ENCODE measurements around the gene C18orf54. TPM values are rescaled to one million over a fixed set of nuclear protein-coding genes. Genes with fewer than 3 reads are reported as not detected.

The C18orf54 gene
- total and polyA plus RNA-seq, 7 donors: 0.60 to 4.1 (median 1.7) TPM

GRCh38 chr18:54389143-54389505 is 31.4 kb downstream of the C18orf54 start:
- intact Hi-C loops (cut with DNase I): no loop called here
- DNase-seq: no peak
- Histone ChIP-seq H3K27ac (no peak overlapping the region), H3K9me3 (no peaks in the 10 kb centered on the region), H3K27me3 (no peaks in the 10 kb centered on the region), H3K4me3 (no peak overlapping the region), H3K4me1 (peaks cover 0 to 3% (median 0%) of the 10 kb centered on the region in 4 donors), H3K36me3 (no peaks in the 10 kb centered on the region)
- WGBS, 2 donors: 8 to 36% methylated on average over 2 of the region's 2 CpGs
- TF ChIP-seq POLR2AphosphoS5 (IDR thresholded peaks at IDR 0.05): no peak
- TF ChIP-seq CTCF (IDR thresholded peaks at IDR 0.05): no peak
- TF ChIP-seq EP300 (IDR thresholded peaks at IDR 0.05): no peak
- TF ChIP-seq POLR2A (IDR thresholded peaks at IDR 0.05): no peak

GRCh38 chr18:54390838-54391237 is 33.1 kb downstream of the C18orf54 start:
- intact Hi-C loops (cut with DNase I): no loop called here
- 73 to 75% methylated on average over 3 of the region's 3 CpGs for WGBS, 2 donors
- no peak overlapping the region for H3K4me3 ChIP-seq
- no peak for TF ChIP-seq POLR2A (IDR thresholded peaks at IDR 0.05)
- no peak for TF ChIP-seq CTCF (IDR thresholded peaks at IDR 0.05)
- H3K36me3 ChIP-seq: no peaks in the 10 kb centered on the region
- H3K27me3 ChIP-seq: no peaks in the 10 kb centered on the region
- no peak overlapping the region for H3K27ac ChIP-seq
- no peaks in the 10 kb centered on the region for H3K9me3 ChIP-seq
- H3K4me1 ChIP-seq: peaks cover 0 to 3% (median 0%) of the 10 kb centered on the region in 4 donors
- DNase-seq: no peak

- Histone ChIP-seq H3K4me1 (peaks cover 0 to 3% (median 0%) of the 10 kb centered on the region in 4 donors), H3K27ac (no peak overlapping the region), H3K9me3 (no peaks in the 10 kb centered on the region), H3K4me3 (no peak overlapping the region), H3K36me3 (no peaks in the 10 kb centered on the region), H3K27me3 (no peaks in the 10 kb centered on the region)
- WGBS, 2 donors: 33 to 34% methylated on average over 3 of the region's 3 CpGs
- DNase-seq: no peak
- intact Hi-C loops (cut with DNase I): no loop called here
- TF ChIP-seq POLR2AphosphoS5 (IDR thresholded peaks at IDR 0.05) (no peak), CTCF (IDR thresholded peaks at IDR 0.05) (peak; percentile 14 to 68 (median 48)), EP300 (IDR thresholded peaks at IDR 0.05) (no peak)
These were observed 34.9 kb downstream of the C18orf54 start for GRCh38 chr18:54392543-54393023.

GRCh38 chr18:54393648-54394294 is 36.1 kb downstream of the C18orf54 start:
- intact Hi-C loops (cut with DNase I): no loop called here
- H3K36me3 ChIP-seq: no peaks in the 10 kb centered on the region
- H3K27ac ChIP-seq: no peak overlapping the region
- no peaks in the 10 kb centered on the region for H3K9me3 ChIP-seq
- H3K27me3 ChIP-seq: no peaks in the 10 kb centered on the region
- H3K4me3 ChIP-seq: no peak overlapping the region
- no peak for DNase-seq
- TF ChIP-seq CTCF (IDR thresholded peaks at IDR 0.05) (no peak), POLR2AphosphoS5 (IDR thresholded peaks at IDR 0.05) (no peak), EP300 (IDR thresholded peaks at IDR 0.05) (no peak), POLR2A (IDR thresholded peaks at IDR 0.05) (no peak)
- peaks cover 0 to 3% (median 0%) of the 10 kb centered on the region in 4 donors for H3K4me1 ChIP-seq
- 11 to 48% methylated on average over 1 of the region's 1 CpG for WGBS, 2 donors

GRCh38 chr18:54396760-54397159 is 39.1 kb downstream of the C18orf54 start:
- TF ChIP-seq POLR2AphosphoS5 (IDR thresholded peaks at IDR 0.05): no peak
- no peak for TF ChIP-seq CTCF (IDR thresholded peaks at IDR 0.05)
- TF ChIP-seq EP300 (IDR thresholded peaks at IDR 0.05): no peak
- no peak for TF ChIP-seq POLR2A (IDR thresholded peaks at IDR 0.05)
- H3K27me3 ChIP-seq: no peaks in the 10 kb centered on the region
- intact Hi-C loops (cut with DNase I): no loop called here
- H3K36me3 ChIP-seq: no peaks in the 10 kb centered on the region
- H3K27ac ChIP-seq: no peak overlapping the region
- 82 to 90% methylated on average over 1 of the region's 1 CpG for WGBS, 2 donors
- peaks cover 0 to 3% (median 0%) of the 10 kb centered on the region in 4 donors for H3K4me1 ChIP-seq
- H3K9me3 ChIP-seq: no peaks in the 10 kb centered on the region
- DNase-seq: no peak
- H3K4me3 ChIP-seq: no peak overlapping the region
